Cardiac septum (tissue), 1 donor: ENCODE measurements around the gene LGALS9C. TPM values are rescaled to one million over a fixed set of nuclear protein-coding genes. Genes with fewer than 3 reads are reported as not detected.
"Not testable (repeated sequence)": the region's sequence is repeated elsewhere in the genome, so short reads cannot be mapped to it uniquely, and the experiment has no call there.

Experiments
- DNase-seq: peaks from one replicate; pipeline ENCODE4 v3.0.0-alpha.2; 2020; ENCODE audit warnings: low spot score
- intact Hi-C: fragments of 100-400 bp; cut with DNase I; formaldehyde crosslinking; loops from one replicate; pipeline ENCODE4 v1.14.0; 2022
- long read RNA-seq: library from polyadenylated mRNA; unstranded; transcript quantifications from one replicate; pipeline ENCODE4 v2.0.0, GENCODE V29; 2021
- total RNA-seq: library from RNA; stranded (reverse); fragmentation: NEBNext Ultra II Directional; extraction: Animal tissue kit (Norgen Biotek cat#: 25700); gene quantifications from one replicate; pipeline ENCODE4 v1.2.1, GENCODE V29; 2021
- donor health status: DM: no; HTN: no; CAD: no.

Gene LGALS9C
- not detected for total RNA-seq
- long read RNA-seq = 0 reads

- DNase-seq, intact Hi-C loops: not testable (repeated sequence)
Measured at GRCh38 chr17:18476508-18477308, at the start of gene LGALS9C. Gene LGALS9C, plus strand, starts transcription at chr17:18476789. Its CDS starts 66 bp downstream, at chr17:18476855.

- not testable (repeated sequence) for DNase-seq
Measured at GRCh38 chr17:18432206-18432605, 44.4 kb upstream of the LGALS9C start.

GRCh38 chr17:18439465-18439870 lies 37.1 kb upstream of the LGALS9C start:
- intact Hi-C loops = not testable (repeated sequence)

More at GRCh38 chr17:18432206-18432605, 44.4 kb upstream of the LGALS9C start:
- intact Hi-C loops = not testable (repeated sequence)

GRCh38 chr17:18442093-18442492 lies 34.5 kb upstream of the LGALS9C start:
- DNase-seq = peak; percentile 76
- intact Hi-C loops = not testable (repeated sequence)

More at GRCh38 chr17:18439465-18439870, 37.1 kb upstream of the LGALS9C start:
- not testable (repeated sequence) for DNase-seq

GRCh38 chr17:18442532-18442931 lies 34.1 kb upstream of the LGALS9C start:
- intact Hi-C loops, DNase-seq: not testable (repeated sequence)

- intact Hi-C loops, DNase-seq: not testable (repeated sequence)
Measured at GRCh38 chr17:18447476-18448205, 28.9 kb upstream of the LGALS9C start.

GRCh38 chr17:18448311-18448710 lies 28.3 kb upstream of the LGALS9C start:
- intact Hi-C loops = not testable (repeated sequence)

GRCh38 chr17:18449833-18450232 lies 26.8 kb upstream of the LGALS9C start:
- intact Hi-C loops, DNase-seq: not testable (repeated sequence)

More at GRCh38 chr17:18448311-18448710, 28.3 kb upstream of the LGALS9C start:
- not testable (repeated sequence) for DNase-seq

GRCh38 chr17:18450998-18451397 lies 25.6 kb upstream of the LGALS9C start:
- DNase-seq, intact Hi-C loops: not testable (repeated sequence)

- intact Hi-C loops, DNase-seq: not testable (repeated sequence)
Measured at GRCh38 chr17:18451969-18452368, 24.6 kb upstream of the LGALS9C start.

GRCh38 chr17:18459035-18459434 lies 17.6 kb upstream of the LGALS9C start:
- intact Hi-C loops, DNase-seq: not testable (repeated sequence)

- intact Hi-C loops, DNase-seq: not testable (repeated sequence)
Measured at GRCh38 chr17:18463831-18464502, 12.6 kb upstream of the LGALS9C start.

GRCh38 chr17:18466250-18466983 lies 10.2 kb upstream of the LGALS9C start:
- DNase-seq, intact Hi-C loops: not testable (repeated sequence)

- DNase-seq, intact Hi-C loops: not testable (repeated sequence)
Measured at GRCh38 chr17:18467001-18467400, 9.6 kb upstream of the LGALS9C start.

- DNase-seq, intact Hi-C loops: not testable (repeated sequence)
Measured at GRCh38 chr17:18468472-18469171, 8.0 kb upstream of the LGALS9C start.

GRCh38 chr17:18469837-18470236 lies 6.8 kb upstream of the LGALS9C start:
- DNase-seq, intact Hi-C loops: not testable (repeated sequence)

GRCh38 chr17:18470345-18470930 lies 6.2 kb upstream of the LGALS9C start:
- DNase-seq, intact Hi-C loops: not testable (repeated sequence)

GRCh38 chr17:18473967-18474366 lies 2.6 kb upstream of the LGALS9C start:
- intact Hi-C loops, DNase-seq: not testable (repeated sequence)
